Hepatocyte (in vitro differentiated cells): Measurements from ENCODE around the gene CNOT6.

Experiments used
- CTCF ChIP-seq: fragments of 200-600 bp; sonication (generic); IDR thresholded peaks from 2 replicates; pipeline ENCODE4 v1.5.1; 2016; ENCODE audit warnings: antibody characterized with exemption, mild to moderate bottlenecking; ENCODE audit not compliant: poor library complexity
- EZH2 ChIP-seq: fragments of 200-600 bp; sonication (generic); IDR thresholded peaks from 2 replicates; pipeline ENCODE4 v1.6.1; 2016; ENCODE audit warnings: antibody characterized with exemption, mild to moderate bottlenecking, borderline replicate concordance
- EZH2phosphoT487 ChIP-seq: fragments of 200-600 bp; sonication (generic); IDR thresholded peaks from one replicate; pipeline ENCODE4 v1.6.1; 2018; ENCODE audit warnings: antibody characterized with exemption, mild to moderate bottlenecking, low read depth, moderate library complexity; ENCODE audit not compliant: unreplicated experiment, severe bottlenecking

DNA sequence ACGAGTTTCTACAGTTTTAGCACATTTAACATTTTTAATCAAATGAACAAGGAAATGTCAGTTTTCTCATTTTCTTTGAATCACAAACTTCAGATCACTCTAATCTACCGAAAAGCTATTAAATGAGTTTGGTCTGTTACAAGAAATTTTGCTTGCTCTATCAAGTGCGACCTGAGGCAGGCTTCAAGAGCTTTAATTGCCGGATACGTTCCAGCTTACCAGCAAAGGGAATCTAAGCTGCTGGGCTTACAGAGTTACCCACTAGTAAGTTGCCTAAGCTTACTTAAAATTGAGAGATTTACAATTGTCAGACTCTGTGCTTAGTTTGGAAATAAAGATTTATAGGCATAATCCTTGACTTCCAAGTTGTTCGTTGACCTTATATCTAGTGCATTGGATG is 86.5 kb downstream of the CNOT6 start:
- TF ChIP-seq CTCF: no peak
- TF ChIP-seq EZH2: no peak
- TF ChIP-seq EZH2phosphoT487: no peak
